Trophoblast cell (in vitro differentiated cells and primary cell): ENCODE results near the gene ZG16.
"Not testable (repeated sequence)": the region's sequence is repeated elsewhere in the genome, so short reads cannot be mapped to it uniquely, and the experiment has no call there.

Experiments
- DNase-seq, 2 donors: peaks; one replicate each; pipeline ENCODE4 v3.0.0-alpha.2; 2016
- H2AFZ ChIP-seq: 2 replicates; pipeline ENCODE4 v1.6.1; 2013; ENCODE audit warnings: low read length, moderate library complexity, mild to moderate bottlenecking; ENCODE audit not compliant: insufficient read depth, poor library complexity
- H2AK5ac ChIP-seq: 2 replicates; pipeline ENCODE4 v1.6.1; 2013; ENCODE audit warnings: mild to moderate bottlenecking, low read length
- H2BK120ac ChIP-seq: 2 replicates; pipeline ENCODE4 v1.6.1; 2013; ENCODE audit warnings: low read length, mild to moderate bottlenecking, moderate library complexity; ENCODE audit not compliant: insufficient read depth, poor library complexity
- H2BK12ac ChIP-seq: 2 replicates; pipeline ENCODE4 v1.6.1; 2013; ENCODE audit warnings: mild to moderate bottlenecking, low read length, moderate library complexity
- H2BK5ac ChIP-seq: 2 replicates; pipeline ENCODE4 v1.6.1; 2013; ENCODE audit warnings: low read length, low read depth, moderate library complexity, mild to moderate bottlenecking; ENCODE audit not compliant: poor library complexity
- H3K14ac ChIP-seq: 2 replicates; pipeline ENCODE4 v1.6.1; 2013; ENCODE audit warnings: mild to moderate bottlenecking, low read length
- H3K18ac ChIP-seq: 2 replicates; pipeline ENCODE4 v1.6.1; 2013; ENCODE audit warnings: mild to moderate bottlenecking, low read length
- H3K23ac ChIP-seq: 2 replicates; pipeline ENCODE4 v1.6.1; 2013; ENCODE audit warnings: low read length
- H3K27ac ChIP-seq: 2 replicates; pipeline ENCODE4 v1.5.1; 2013; ENCODE audit warnings: low read depth, mild to moderate bottlenecking, inconsistent platforms, low read length, moderate library complexity
- H3K27me3 ChIP-seq: 2 replicates; pipeline ENCODE4 v1.6.1; 2013; ENCODE audit warnings: inconsistent platforms, mild to moderate bottlenecking, low read length, moderate library complexity; ENCODE audit not compliant: insufficient read depth
- H3K36me3 ChIP-seq, 2 experiments: 1 replicate in 1 of 2; 2 replicates in 1 of 2; pipeline ENCODE4 v1.6.1; 2013; ENCODE audit warnings: low read length in 2 of 2, mild to moderate bottlenecking in 2 of 2, moderate library complexity in 1 of 2; ENCODE audit not compliant: insufficient read depth in 2 of 2, control insufficient read depth in 1 of 2
- H3K4ac ChIP-seq: 2 replicates; pipeline ENCODE4 v1.6.1; 2013; ENCODE audit warnings: low read depth, mild to moderate bottlenecking, low read length, moderate library complexity
- H3K4me1 ChIP-seq, 2 experiments: 1 replicate in 1 of 2; 2 replicates in 1 of 2; pipeline ENCODE4 v1.6.1; 2013; ENCODE audit warnings: low read length in 2 of 2, mild to moderate bottlenecking in 2 of 2, moderate library complexity in 1 of 2; ENCODE audit not compliant: insufficient read depth in 2 of 2, control insufficient read depth in 1 of 2
- H3K4me2 ChIP-seq: 2 replicates; pipeline ENCODE4 v1.6.1; 2013; ENCODE audit warnings: inconsistent platforms, mild to moderate bottlenecking, low read length, moderate library complexity
- H3K4me3 ChIP-seq: 2 replicates; pipeline ENCODE4 v1.5.1; 2013; ENCODE audit warnings: mild to moderate bottlenecking, low read depth, low read length, inconsistent platforms
- H3K79me1 ChIP-seq: one replicate; pipeline ENCODE4 v1.6.1; 2013; ENCODE audit warnings: low read length
- H3K79me2 ChIP-seq: 2 replicates; pipeline ENCODE4 v1.6.1; 2013; ENCODE audit warnings: low read length, mild to moderate bottlenecking; ENCODE audit not compliant: control insufficient read depth, insufficient read depth, poor library complexity
- H3K9ac ChIP-seq: 2 replicates; pipeline ENCODE4 v1.6.1; 2013; ENCODE audit warnings: mild to moderate bottlenecking, low read length
- H3K9me3 ChIP-seq: 2 replicates; pipeline ENCODE4 v1.6.1; 2013; ENCODE audit warnings: low read depth, mild to moderate bottlenecking, control low read depth, inconsistent platforms, low read length; ENCODE audit not compliant: insufficient read depth
- H4K12ac ChIP-seq: 2 replicates; pipeline ENCODE4 v1.6.1; 2013; ENCODE audit warnings: low read depth, mild to moderate bottlenecking, low read length, moderate library complexity
- H4K8ac ChIP-seq: 2 replicates; pipeline ENCODE4 v1.6.1; 2013; ENCODE audit warnings: low read depth, mild to moderate bottlenecking, low read length, moderate library complexity
- H4K91ac ChIP-seq: one replicate; pipeline ENCODE4 v1.6.1; 2013; ENCODE audit warnings: low read depth, mild to moderate bottlenecking, low read length, moderate library complexity
- WGBS: extraction: QIAGEN DNeasy Blood & Tissue Kit; methylation state at CpG from one replicate; pipeline ENCODE4 v1.1.7; 2013; ENCODE audit warnings: missing lambda C conversion rate; ENCODE audit not compliant: insufficient read length, insufficient coverage; ENCODE audit errors: extremely low coverage; 5-methylcytosine and 5-hydroxymethylcytosine counted together

ZG16 gene

DNA sequence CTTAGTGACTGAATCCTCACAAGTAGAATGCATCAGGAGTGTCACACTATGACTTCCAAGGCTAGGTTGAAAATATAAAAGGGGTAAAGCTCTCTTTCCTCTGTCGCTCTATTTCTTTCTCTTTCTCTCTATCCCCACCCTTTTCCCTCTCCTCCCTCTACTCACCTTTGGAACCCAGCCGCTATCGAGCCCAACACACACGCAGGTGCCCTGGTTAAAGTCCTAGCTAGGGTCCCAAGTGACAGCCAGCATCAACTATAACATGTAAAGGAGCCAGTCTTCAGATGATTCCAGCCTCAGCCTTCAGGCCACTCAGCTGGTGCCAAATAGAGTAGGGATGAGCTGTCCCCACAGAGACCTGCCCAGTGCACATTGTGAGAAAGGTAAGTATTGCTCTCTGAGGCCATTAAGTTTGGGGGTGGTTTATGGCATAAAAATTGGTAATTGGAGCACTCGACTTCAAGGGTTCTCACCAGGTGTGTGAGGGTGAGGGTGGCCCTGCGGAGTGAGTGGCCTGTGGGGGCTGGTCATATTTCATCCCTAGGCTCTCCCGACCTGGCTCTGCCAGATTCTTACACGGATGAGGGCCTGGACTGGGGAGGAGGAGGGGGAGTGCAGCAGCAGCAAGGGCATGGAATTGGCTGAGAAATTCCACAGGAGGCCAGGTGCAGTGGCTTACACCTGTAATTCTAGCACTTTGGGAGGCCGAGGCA, 17.3 kb upstream of the ZG16 start:
- H3K23ac ChIP-seq, result no peak overlapping the region
- no peak overlapping the region for H4K8ac ChIP-seq
- H3K36me3 ChIP-seq, result no peaks in the 10 kb centered on the region
- H3K18ac ChIP-seq, result no peak overlapping the region
- H2AK5ac ChIP-seq, result no peak overlapping the region
- H4K91ac ChIP-seq, result no peak overlapping the region
- no peaks in the 10 kb centered on the region for H3K79me2 ChIP-seq
- H4K12ac ChIP-seq, result no peak overlapping the region
- H3K9ac ChIP-seq, result no peak overlapping the region
- H3K4me3 ChIP-seq, result no peak overlapping the region
- WGBS, result no CpG with 5 or more reads among the region's 9 CpGs
- H3K27ac ChIP-seq, result no peak overlapping the region
- H2AFZ ChIP-seq, result no peak overlapping the region
- peaks cover 5 to 8% of the 10 kb centered on the region in 2 experiments for H3K4me1 ChIP-seq
- peaks cover 1% of the 10 kb centered on the region for H3K79me1 ChIP-seq
- no peak overlapping the region for H3K14ac ChIP-seq
- peak; percentile 25 to 51 for DNase-seq
- no peak overlapping the region for H3K4me2 ChIP-seq
- H2BK120ac ChIP-seq, result no peak overlapping the region
- H3K27me3 ChIP-seq, result no peaks in the 10 kb centered on the region
- no peak overlapping the region for H2BK12ac ChIP-seq
- H3K9me3 ChIP-seq, result no peaks in the 10 kb centered on the region
- no peak overlapping the region for H3K4ac ChIP-seq
- H2BK5ac ChIP-seq, result no peak overlapping the region

DNA sequence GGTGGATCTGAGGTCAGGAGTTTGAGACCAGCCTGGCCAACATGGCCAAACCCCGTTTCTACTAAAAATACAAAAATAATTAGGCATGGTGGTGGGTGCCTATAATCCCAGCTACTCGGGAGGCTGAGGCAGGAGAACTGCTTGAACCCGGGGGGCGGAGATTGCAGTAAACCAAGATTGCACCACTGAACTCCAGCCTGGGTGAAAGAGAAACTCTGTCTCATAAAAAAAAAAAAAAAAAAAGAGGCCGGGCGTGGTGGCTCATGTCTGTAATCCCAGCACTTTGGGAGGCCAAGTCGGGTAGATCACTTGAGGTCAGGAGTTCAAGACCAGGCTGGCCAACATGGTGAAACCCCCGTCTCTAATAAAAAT, 16.8 kb upstream of the ZG16 start:
- H3K4ac ChIP-seq, H3K27ac ChIP-seq, H4K12ac ChIP-seq, H2AK5ac ChIP-seq, H2AFZ ChIP-seq, H3K79me1 ChIP-seq, H3K4me2 ChIP-seq, H3K23ac ChIP-seq, H2BK5ac ChIP-seq, H3K4me1 ChIP-seq, H3K18ac ChIP-seq, H3K9ac ChIP-seq, H2BK12ac ChIP-seq, DNase-seq, H4K8ac ChIP-seq, H3K27me3 ChIP-seq, H3K14ac ChIP-seq, H3K79me2 ChIP-seq, H2BK120ac ChIP-seq, H4K91ac ChIP-seq, H3K36me3 ChIP-seq, H3K4me3 ChIP-seq, H3K9me3 ChIP-seq: not testable (repeated sequence)
- WGBS, result no CpG with 5 or more reads among the region's 8 CpGs

DNA sequence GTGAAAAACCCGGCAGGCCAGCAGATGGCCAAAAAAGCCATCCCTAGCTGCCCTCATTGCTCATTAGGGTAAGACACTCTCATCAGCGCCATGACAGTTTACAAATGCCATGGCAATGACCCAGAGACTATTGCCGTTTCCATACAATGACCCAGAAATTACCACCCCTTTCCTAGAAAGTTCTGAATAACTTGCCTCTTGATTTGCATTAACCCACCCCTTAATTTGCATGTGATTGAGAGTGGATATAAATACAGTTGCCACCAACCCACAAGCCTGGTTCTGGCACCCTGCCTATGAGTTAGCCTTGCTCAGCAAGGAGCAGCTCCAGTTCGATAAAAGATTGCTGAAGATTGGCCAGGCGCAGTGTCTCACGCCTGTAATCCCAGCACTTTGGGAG, 16.2 kb upstream of the ZG16 start:
- Histone ChIP-seq H2BK120ac (no peak overlapping the region), H3K36me3 (no peaks in the 10 kb centered on the region), H3K4ac (no peak overlapping the region), H4K8ac (no peak overlapping the region), H3K27ac (no peak overlapping the region), H4K91ac (no peak overlapping the region), H3K4me3 (no peak overlapping the region), H3K4me2 (no peak overlapping the region), H3K79me1 (peaks cover 1% of the 10 kb centered on the region), H3K14ac (no peak overlapping the region), H3K27me3 (no peaks in the 10 kb centered on the region), H3K4me1 (peaks cover 5 to 8% of the 10 kb centered on the region in 2 experiments), H2BK5ac (no peak overlapping the region), H2BK12ac (no peak overlapping the region), H4K12ac (no peak overlapping the region), H3K79me2 (no peaks in the 10 kb centered on the region), H3K9me3 (no peaks in the 10 kb centered on the region), H3K9ac (no peak overlapping the region), H2AK5ac (no peak overlapping the region), H3K23ac (no peak overlapping the region), H3K18ac (no peak overlapping the region), H2AFZ (no peak overlapping the region)
- no CpG with 5 or more reads among the region's 6 CpGs for WGBS
- no peak for DNase-seq

DNA sequence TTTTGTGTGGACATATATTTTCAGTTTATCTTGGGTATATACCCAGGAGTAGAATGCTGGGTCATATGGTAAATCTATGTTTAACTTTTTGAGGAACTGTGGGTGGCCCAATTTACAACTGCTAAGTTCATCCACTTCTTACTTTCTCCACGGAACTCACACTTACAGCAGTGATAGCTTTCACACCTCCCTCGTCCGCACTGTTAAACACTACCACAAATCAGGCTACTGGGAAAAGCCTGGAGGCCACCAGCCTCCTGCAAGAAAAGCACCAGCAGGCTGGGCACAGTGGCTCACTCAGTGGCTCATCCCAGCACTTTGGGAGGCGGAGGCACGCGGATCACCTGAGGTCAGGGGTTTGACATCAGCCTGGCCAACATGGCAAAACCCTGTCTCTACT, 14.7 kb upstream of the ZG16 start:
- no peak overlapping the region for H3K4me3 ChIP-seq
- no peak overlapping the region for H3K23ac ChIP-seq
- H2AK5ac ChIP-seq, result no peak overlapping the region
- no peak for DNase-seq
- H2BK120ac ChIP-seq, result no peak overlapping the region
- peak overlapping the region; percentile 4 for H2BK12ac ChIP-seq
- no peak overlapping the region for H3K4ac ChIP-seq
- no peak overlapping the region for H4K12ac ChIP-seq
- no peak overlapping the region for H4K91ac ChIP-seq
- no peak overlapping the region for H2BK5ac ChIP-seq
- peak overlapping the region; percentile 56 for H3K18ac ChIP-seq
- H3K9ac ChIP-seq, result no peak overlapping the region
- H3K4me2 ChIP-seq, result no peak overlapping the region
- no peaks in the 10 kb centered on the region for H3K36me3 ChIP-seq
- H3K27ac ChIP-seq, result no peak overlapping the region
- H3K27me3 ChIP-seq, result no peaks in the 10 kb centered on the region
- no peaks in the 10 kb centered on the region for H3K79me2 ChIP-seq
- H4K8ac ChIP-seq, result peak overlapping the region; percentile 34
- H2AFZ ChIP-seq, result no peak overlapping the region
- WGBS, result no CpG with 5 or more reads among the region's 6 CpGs
- peaks cover 5 to 6% of the 10 kb centered on the region in 2 experiments for H3K4me1 ChIP-seq
- H3K9me3 ChIP-seq, result no peaks in the 10 kb centered on the region
- H3K79me1 ChIP-seq, result peaks cover 1% of the 10 kb centered on the region
- H3K14ac ChIP-seq, result no peak overlapping the region
